ENCODE results near the gene SLX9.

DNA sequence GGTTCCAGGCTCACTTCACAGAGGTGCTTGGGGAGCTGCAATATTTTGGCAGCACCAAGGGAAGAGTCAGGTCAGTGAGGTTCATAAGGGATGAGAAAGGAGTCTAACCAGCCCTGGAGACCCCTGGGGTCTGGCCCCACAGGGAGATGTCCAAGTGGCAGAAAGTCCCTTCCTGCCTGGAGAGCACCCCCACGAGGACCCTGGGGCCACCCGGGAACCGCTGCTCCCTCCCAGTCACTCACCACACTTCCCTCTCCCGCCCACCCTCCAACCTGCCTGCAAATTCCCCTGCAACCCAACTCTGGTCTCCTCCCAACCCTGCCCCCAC, 12.6 kb upstream of the SLX9 start:
- TF ChIP-seq CTCF (IDR thresholded peaks at IDR 0.05) (no peak), POLR2AphosphoS5 (IDR thresholded peaks at IDR 0.05) (no peak), POLR2A (IDR thresholded peaks at IDR 0.05) (no peak)

Data from breast epithelium (tissue), 3 donors.